SU-DHL-6 (cell line): Measurements from ENCODE around the gene GALR3.

Source experiments
- H2AFZ ChIP-seq: fragments of 200-600 bp; sonication (generic); 2 replicates; pipeline ENCODE4 v1.6.1; 2014; ENCODE audit warnings: low read depth, mild to moderate bottlenecking, moderate library complexity, mixed read lengths, antibody characterized with exemption, low read length; ENCODE audit not compliant: severe bottlenecking
- H3F3A ChIP-seq: fragments of 200-600 bp; shearing (Covaris generic); 2 replicates; pipeline ENCODE4 v1.6.0; 2016; ENCODE audit warnings: antibody characterized with exemption, mild to moderate bottlenecking; ENCODE audit not compliant: insufficient read depth
- H3K27ac ChIP-seq: fragments of 200-600 bp; sonication (generic); 2 replicates; pipeline ENCODE4 v1.5.1; 2016; ENCODE audit warnings: low read depth, mild to moderate bottlenecking, low read length, moderate library complexity, mixed read lengths
- H3K27me3 ChIP-seq: fragments of 200-600 bp; sonication (generic), shearing (Covaris generic); 2 replicates; pipeline ENCODE4 v1.6.0; 2014; ENCODE audit warnings: mild to moderate bottlenecking, low read length
- H3K36me3 ChIP-seq: fragments of 200-600 bp; sonication (generic); 2 replicates; pipeline ENCODE4 v1.6.1; 2014; ENCODE audit warnings: mild to moderate bottlenecking, low read length, mixed read lengths
- H3K4me2 ChIP-seq: fragments of 300-600, 200-600 bp; shearing (Covaris generic), sonication (generic); 2 replicates; pipeline ENCODE4 v1.6.0; 2014; ENCODE audit warnings: low read length, low read depth, mild to moderate bottlenecking; ENCODE audit not compliant: poor library complexity, severe bottlenecking
- H3K4me3 ChIP-seq: fragments of 200-600 bp; sonication (generic); 2 replicates; pipeline ENCODE4 v1.5.1; 2014; ENCODE audit warnings: antibody characterized with exemption, low read length, mild to moderate bottlenecking, mixed read lengths; ENCODE audit not compliant: insufficient read depth, poor library complexity, severe bottlenecking
- H3K79me2 ChIP-seq: fragments of 200-600 bp; sonication (generic); 2 replicates; pipeline ENCODE4 v1.6.1; 2014; ENCODE audit warnings: mild to moderate bottlenecking, low read length, moderate library complexity; ENCODE audit not compliant: insufficient read depth
- H3K9ac ChIP-seq: fragments of 200-600 bp; sonication (generic); 2 replicates; pipeline ENCODE4 v1.7.0; 2014; ENCODE audit warnings: mild to moderate bottlenecking, low read length
- H3K9me2 ChIP-seq: fragments of 200-600 bp; sonication (generic); replicated peaks from 2 replicates; pipeline ENCODE4 v1.6.1; 2014; ENCODE audit warnings: low read length; ENCODE audit not compliant: insufficient read depth
- H3K9me3 ChIP-seq: fragments of 200-600 bp; sonication (generic); 2 replicates; pipeline ENCODE4 v1.6.1; 2014; ENCODE audit warnings: low read length, mixed read lengths; ENCODE audit not compliant: insufficient read depth
- H4K20me1 ChIP-seq: fragments of 200-600 bp; sonication (generic); 2 replicates; pipeline ENCODE4 v1.6.1; 2014; ENCODE audit warnings: low read depth, mild to moderate bottlenecking, antibody characterized with exemption, low read length, moderate library complexity, mixed read lengths
- EZH2phosphoT487 ChIP-seq: fragments of 200-600 bp; sonication (generic), shearing (Covaris generic); conservative IDR thresholded peaks from 2 replicates; pipeline ENCODE4 v1.6.1; 2018; ENCODE audit warnings: mild to moderate bottlenecking, antibody characterized with exemption, low read length, moderate library complexity, mixed read lengths
- TF ChIP-seq, protein P1 (sequence below): fragments of 200-600 bp; sonication (generic); IDR thresholded peaks from one replicate; pipeline ENCODE4 v1.5.1; 2017; ENCODE audit warnings: antibody characterized with exemption, mild to moderate bottlenecking, low read length, moderate library complexity; ENCODE audit not compliant: insufficient read depth, poor library complexity, severe bottlenecking

GALR3 gene

GRCh38 chr22:37817705-37818408, 5.3 kb upstream of the GALR3 start:
- Histone ChIP-seq H3K9ac (peak overlapping the region; percentile 31; the same call in 1 of the 2 replicates), H4K20me1 (no peaks in the 10 kb centered on the region), H2AFZ (peak overlapping the region; percentile 79), H3K9me3 (no peaks in the 10 kb centered on the region), H3K9me2 (no peaks in the 10 kb centered on the region), H3K79me2 (no peaks in the 10 kb centered on the region), H3F3A (no peaks in the 10 kb centered on the region), H3K36me3 (no peaks in the 10 kb centered on the region), H3K4me2 (peak overlapping the region; percentile 33), H3K4me3 (peak overlapping the region; percentile 18), H3K27ac (no peak overlapping the region), H3K27me3 (no peaks in the 10 kb centered on the region)
- no peak for TF ChIP-seq EZH2phosphoT487
- TF ChIP-seq, protein P1, sequence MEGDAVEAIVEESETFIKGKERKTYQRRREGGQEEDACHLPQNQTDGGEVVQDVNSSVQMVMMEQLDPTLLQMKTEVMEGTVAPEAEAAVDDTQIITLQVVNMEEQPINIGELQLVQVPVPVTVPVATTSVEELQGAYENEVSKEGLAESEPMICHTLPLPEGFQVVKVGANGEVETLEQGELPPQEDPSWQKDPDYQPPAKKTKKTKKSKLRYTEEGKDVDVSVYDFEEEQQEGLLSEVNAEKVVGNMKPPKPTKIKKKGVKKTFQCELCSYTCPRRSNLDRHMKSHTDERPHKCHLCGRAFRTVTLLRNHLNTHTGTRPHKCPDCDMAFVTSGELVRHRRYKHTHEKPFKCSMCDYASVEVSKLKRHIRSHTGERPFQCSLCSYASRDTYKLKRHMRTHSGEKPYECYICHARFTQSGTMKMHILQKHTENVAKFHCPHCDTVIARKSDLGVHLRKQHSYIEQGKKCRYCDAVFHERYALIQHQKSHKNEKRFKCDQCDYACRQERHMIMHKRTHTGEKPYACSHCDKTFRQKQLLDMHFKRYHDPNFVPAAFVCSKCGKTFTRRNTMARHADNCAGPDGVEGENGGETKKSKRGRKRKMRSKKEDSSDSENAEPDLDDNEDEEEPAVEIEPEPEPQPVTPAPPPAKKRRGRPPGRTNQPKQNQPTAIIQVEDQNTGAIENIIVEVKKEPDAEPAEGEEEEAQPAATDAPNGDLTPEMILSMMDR, result peak; percentile 83

DNA sequence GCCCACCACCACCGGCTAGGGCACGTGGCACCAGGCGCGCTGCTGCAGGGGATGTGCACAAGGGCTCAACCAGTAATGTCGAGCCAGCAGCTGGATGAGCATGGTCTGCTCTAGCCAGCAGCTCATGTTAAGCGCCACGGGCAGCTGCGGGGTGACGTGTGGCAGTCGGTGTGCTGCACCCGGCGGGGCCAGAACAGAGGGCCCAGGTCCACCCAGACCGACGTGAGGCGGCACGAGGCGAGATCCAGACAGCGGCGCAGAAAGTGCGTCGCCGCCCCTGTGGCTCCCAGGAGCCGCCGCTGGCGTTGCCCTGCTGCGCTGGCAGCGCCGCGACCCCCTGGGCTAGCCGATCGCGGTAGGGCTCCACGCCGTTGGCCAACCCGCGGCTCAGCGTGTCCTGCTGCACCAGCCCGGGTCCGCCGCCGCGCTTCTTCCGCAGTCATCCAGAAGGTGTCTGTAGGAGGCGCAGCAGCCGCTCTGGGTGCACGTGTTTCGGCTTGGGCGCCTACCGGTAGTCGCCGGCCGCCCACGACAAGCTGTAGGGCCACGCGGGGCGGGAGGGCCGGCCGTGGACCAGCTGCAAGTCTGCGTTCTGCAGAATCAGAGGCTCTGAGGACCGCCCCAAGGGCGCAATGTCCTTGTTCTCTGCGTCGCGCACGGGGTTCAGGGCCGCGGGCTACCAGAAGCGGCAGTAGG, 4.6 kb upstream of the GALR3 start:
- Histone ChIP-seq H3K27me3 (no peaks in the 10 kb centered on the region), H3F3A (no peaks in the 10 kb centered on the region), H3K9ac (0 out of 2 replicates have a peak overlapping the region, but pooled peaks have one; percentile 31), H2AFZ (peak overlapping the region; percentile 50), H3K9me3 (no peaks in the 10 kb centered on the region), H4K20me1 (no peaks in the 10 kb centered on the region), H3K9me2 (no peaks in the 10 kb centered on the region), H3K4me3 (no peak overlapping the region), H3K4me2 (peak overlapping the region; percentile 33), H3K36me3 (no peaks in the 10 kb centered on the region), H3K79me2 (no peaks in the 10 kb centered on the region), H3K27ac (no peak overlapping the region)
- TF ChIP-seq, protein P1, result peak; percentile 12
- TF ChIP-seq EZH2phosphoT487, result no peak

- TF ChIP-seq, protein P1, result no peak
- TF ChIP-seq EZH2phosphoT487, result no peak
- peak overlapping the region; percentile 33 for H3K4me2 ChIP-seq
Measured at GRCh38 chr22:37819105-37819433, 4.1 kb upstream of the GALR3 start.

More at GRCh38 chr22:37819105-37819433, 4.1 kb upstream of the GALR3 start:
- peak overlapping the region; percentile 50 for H2AFZ ChIP-seq
- no peaks in the 10 kb centered on the region for H3K79me2 ChIP-seq
- H4K20me1 ChIP-seq, result no peaks in the 10 kb centered on the region
- no peaks in the 10 kb centered on the region for H3K9me3 ChIP-seq
- H3K4me3 ChIP-seq, result no peak overlapping the region
- H3K27ac ChIP-seq, result no peak overlapping the region
- no peaks in the 10 kb centered on the region for H3K36me3 ChIP-seq
- no peaks in the 10 kb centered on the region for H3K27me3 ChIP-seq
- no peaks in the 10 kb centered on the region for H3F3A ChIP-seq
- no peak overlapping the region for H3K9ac ChIP-seq
- no peaks in the 10 kb centered on the region for H3K9me2 ChIP-seq
